PC-9 (cell line): ENCODE data around the gene SART3.
"Not testable (repeated sequence)": the region's sequence is repeated elsewhere in the genome, so short reads cannot be mapped to it uniquely, and the experiment has no call there.

ENCODE experiments used
- EZH2 ChIP-seq: fragments of 200-600 bp; sonication (generic); IDR thresholded peaks from 2 replicates; pipeline ENCODE4 v1.8.0; 2017; ENCODE audit warnings: antibody characterized with exemption, low read depth
- TF ChIP-seq, protein P1 (sequence below): fragments of 200-600 bp; sonication (generic); conservative IDR thresholded peaks from 2 replicates; pipeline ENCODE4 v1.6.1; 2017; ENCODE audit warnings: mixed run types, antibody characterized with exemption, mild to moderate bottlenecking, moderate library complexity

DNA sequence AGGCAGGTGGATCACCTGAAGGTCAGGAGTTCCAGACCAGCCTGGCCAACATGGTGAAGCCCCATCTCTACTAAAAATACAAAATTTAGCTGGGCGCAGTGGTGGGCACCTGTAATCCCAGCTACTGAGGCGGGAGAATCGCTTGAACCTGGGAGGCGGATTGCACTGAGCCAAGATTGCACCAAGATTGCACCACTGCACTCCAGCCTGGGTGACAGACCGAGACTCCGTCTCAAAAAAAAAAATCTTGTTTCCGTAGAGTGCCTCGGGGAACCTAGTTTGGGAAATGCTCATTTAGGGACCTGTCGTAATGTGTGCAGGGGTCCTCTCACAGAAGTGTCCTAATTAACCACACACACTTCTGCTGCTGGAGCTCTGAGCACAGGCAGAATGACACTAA lies 29.5 kb upstream of the SART3 start:
- TF ChIP-seq, protein P1, sequence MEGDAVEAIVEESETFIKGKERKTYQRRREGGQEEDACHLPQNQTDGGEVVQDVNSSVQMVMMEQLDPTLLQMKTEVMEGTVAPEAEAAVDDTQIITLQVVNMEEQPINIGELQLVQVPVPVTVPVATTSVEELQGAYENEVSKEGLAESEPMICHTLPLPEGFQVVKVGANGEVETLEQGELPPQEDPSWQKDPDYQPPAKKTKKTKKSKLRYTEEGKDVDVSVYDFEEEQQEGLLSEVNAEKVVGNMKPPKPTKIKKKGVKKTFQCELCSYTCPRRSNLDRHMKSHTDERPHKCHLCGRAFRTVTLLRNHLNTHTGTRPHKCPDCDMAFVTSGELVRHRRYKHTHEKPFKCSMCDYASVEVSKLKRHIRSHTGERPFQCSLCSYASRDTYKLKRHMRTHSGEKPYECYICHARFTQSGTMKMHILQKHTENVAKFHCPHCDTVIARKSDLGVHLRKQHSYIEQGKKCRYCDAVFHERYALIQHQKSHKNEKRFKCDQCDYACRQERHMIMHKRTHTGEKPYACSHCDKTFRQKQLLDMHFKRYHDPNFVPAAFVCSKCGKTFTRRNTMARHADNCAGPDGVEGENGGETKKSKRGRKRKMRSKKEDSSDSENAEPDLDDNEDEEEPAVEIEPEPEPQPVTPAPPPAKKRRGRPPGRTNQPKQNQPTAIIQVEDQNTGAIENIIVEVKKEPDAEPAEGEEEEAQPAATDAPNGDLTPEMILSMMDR, result not testable (repeated sequence)
- not testable (repeated sequence) for TF ChIP-seq EZH2
